ENCODE data around the gene ALG14. TPM values are rescaled to one million over a fixed set of nuclear protein-coding genes. Genes with fewer than 3 reads are reported as not detected.

Gene ALG14
- total and polyA plus RNA-seq, 2 of the 4 experiments (the other 2 are of a cell fraction): 1.7 to 2.0 TPM

- DNase-seq (no peak), ATAC-seq (ENCODE audit: low read depth) (no peak)
- dilution Hi-C loops (cut with HindIII; ENCODE audit: low sequenced_read_pairs, unreplicated experiment) (no loop called here), in situ Hi-C loops (cut with MboI; ENCODE audit: low sequenced_read_pairs) (no loop called here), intact Hi-C loops (cut with micrococcal nuclease) (no loop called here)
- Histone ChIP-seq H4K20me1 (ENCODE audit: insufficient read depth, low read length) (no peaks in the 10 kb centered on the region), H2BK15ac (ENCODE audit: low read depth, low read length) (no peak overlapping the region), H3K4me3 (ENCODE audit: insufficient read depth, low read depth, low read length) (no peak overlapping the region), H3K18ac (ENCODE audit: low read depth, low read length) (no peak overlapping the region), H3K56ac (ENCODE audit: extremely low read depth, insufficient read depth, low read length) (no peak overlapping the region), H4K91ac (ENCODE audit: insufficient read depth, low read depth, low read length) (no peak overlapping the region), H3K4ac (ENCODE audit: low read depth, low read length) (no peak overlapping the region), H3K9me1 (ENCODE audit: insufficient read depth, low read length) (peaks cover 7% of the 10 kb centered on the region; the same call in 1 of the 2 replicates), H3K4me2 (ENCODE audit: low read depth, low read length) (no peak overlapping the region), H2AFZ (replicated peaks; ENCODE audit: low read length, poor library complexity) (no peak overlapping the region), H3K27me3 (ENCODE audit: control insufficient read depth, insufficient read depth, low read length) (no peaks in the 10 kb centered on the region), H3K36me3 (ENCODE audit: control insufficient read depth, insufficient read depth, low read length) (no peaks in the 10 kb centered on the region), H3K14ac (replicated peaks; ENCODE audit: low read depth, low read length) (no peak overlapping the region), H4K8ac (ENCODE audit: low read depth in 2 of 2, low read length in 2 of 2) (no peak overlapping the region), H2AK9ac (replicated peaks; ENCODE audit: low read depth, low read length, poor library complexity) (no peak overlapping the region), H3K9me3 (ENCODE audit: control insufficient read depth, insufficient read depth, low read length) (peaks cover 2% of the 10 kb centered on the region; the same call in 1 of the 2 replicates), H3K9ac (ENCODE audit: low read depth, low read length) (no peak overlapping the region), H3K27ac (ENCODE audit: insufficient read depth, low read length) (no peak overlapping the region), H2BK120ac (ENCODE audit: low read depth, low read length) (no peak overlapping the region; the same call in 1 of the 2 replicates), H2BK20ac (ENCODE audit: low read depth, low read length) (peak overlapping the region; percentile 30; the same call in 1 of the 2 replicates), H4K5ac (ENCODE audit: low read depth, low read length) (no peak overlapping the region), H3K4me1 (ENCODE audit: control insufficient read depth, insufficient read depth, low read length) (peaks cover 8% of the 10 kb centered on the region), H2BK5ac (ENCODE audit: low read depth, low read length, poor library complexity, severe bottlenecking) (no peak overlapping the region), H2AK5ac (ENCODE audit: low read depth, low read length) (0 out of 2 replicates have a peak overlapping the region, but pooled peaks have one; percentile 45), H3K79me1 (ENCODE audit: low read depth in 1 of 2, low read length in 2 of 2) (no peaks in the 10 kb centered on the region), H3K23ac (ENCODE audit: low read depth, low read length) (no peak overlapping the region)
- ChIA-PET CTCF (no interaction called here), POLR2A (ENCODE audit: unreplicated experiment) (no interaction called here)
- no TSS peak for BruUV-seq (replicated peaks)
- no peak for TF ChIP-seq MAFK (IDR thresholded peaks at IDR 0.05; ENCODE audit: low read depth, low read length)
- no peak for TF ChIP-seq USF2 (IDR thresholded peaks at IDR 0.05; ENCODE audit: low read depth, low read length)
- TF ChIP-seq RFX5 (IDR thresholded peaks at IDR 0.05; ENCODE audit: low read depth, low read length): no peak
- TF ChIP-seq SMC3 (IDR thresholded peaks at IDR 0.05; ENCODE audit: low read depth, low read length): no peak
- no peak for TF ChIP-seq RCOR1 (IDR thresholded peaks at IDR 0.05; ENCODE audit: insufficient replicate concordance, low read length)
- TF ChIP-seq CEBPB (IDR thresholded peaks at IDR 0.05; ENCODE audit: low read depth, low read length): no peak
- TF ChIP-seq CHD1 (IDR thresholded peaks at IDR 0.05; ENCODE audit: low read depth, low read length): no peak
- TF ChIP-seq FOS (IDR thresholded peaks at IDR 0.05; ENCODE audit: low read depth, low read length): no peak
- no peak for TF ChIP-seq RAD21 (IDR thresholded peaks at IDR 0.05; ENCODE audit: low read length)
- no peak for TF ChIP-seq CTCF (conservative IDR thresholded peaks at IDR 0.05; ENCODE audit: low read depth, low read length)
- no peak for TF ChIP-seq ELK1 (IDR thresholded peaks at IDR 0.05; ENCODE audit: borderline replicate concordance, low read depth, low read length)
- TF ChIP-seq BHLHE40 (IDR thresholded peaks at IDR 0.05; ENCODE audit: low read depth, low read length): no peak
- no peak for TF ChIP-seq MXI1 (IDR thresholded peaks at IDR 0.05; ENCODE audit: borderline replicate concordance, low read depth, low read length)
- no peak for TF ChIP-seq NFE2L2 (IDR thresholded peaks at IDR 0.05; ENCODE audit: low read depth, low read length)
- TF ChIP-seq MAZ (IDR thresholded peaks at IDR 0.05; ENCODE audit: borderline replicate concordance, low read depth, low read length): no peak
- TF ChIP-seq POLR2A (IDR thresholded peaks at IDR 0.05; ENCODE audit: low read depth, low read length): no peak
- WGBS, 2 experiments (ENCODE audit: extremely low coverage in 2 of 2, insufficient read length in 1 of 2): 70% methylated on average over 3 of the region's 6 CpGs; no CpG with 5 or more reads in 1 of the 2 experiments
Measured at GRCh38 chr1:95089650-95090287, 17.0 kb upstream of the ALG14 start.
